HL-60 (cell line): ENCODE measurements around the gene ARL13B.

ENCODE experiments used
- CTCF ChIP-seq: IDR thresholded peaks from one replicate; pipeline ENCODE4 v1.5.1; 2011; ENCODE audit warnings: low read length, control low read depth, inconsistent platforms; ENCODE audit not compliant: insufficient read depth
- GABPA ChIP-seq: IDR thresholded peaks from 2 replicates; pipeline ENCODE4 v1.6.1; 2012; ENCODE audit warnings: low read depth
- POLR2AphosphoS5 ChIP-seq: IDR thresholded peaks from 2 replicates; pipeline ENCODE4 v1.6.1; 2012; ENCODE audit warnings: low read depth

GRCh38 chr3:93961489-93961888 is 18.5 kb upstream of the ARL13B start:
- TF ChIP-seq POLR2AphosphoS5 (no peak), CTCF (no peak), GABPA (no peak)
